ENCODE results near the gene ZMYND12. TPM values are rescaled to one million over a fixed set of nuclear protein-coding genes. Genes with fewer than 3 reads are reported as not detected.

ZMYND12 gene
- polyA plus RNA-seq, 4 donors = 3.9 to 5.5 (median 4.3) TPM

GRCh38 chr1:42449256-42449655 is 6.6 kb downstream of the ZMYND12 start:
- DNase-seq (ENCODE audit: low read depth in 4 of 4, low spot score in 2 of 4) = no peak

GRCh38 chr1:42442662-42443061 is 13.2 kb downstream of the ZMYND12 start:
- DNase-seq (ENCODE audit: low read depth in 4 of 4, low spot score in 2 of 4) = no peak

- DNase-seq (ENCODE audit: low read depth in 4 of 4, low spot score in 2 of 4) = no peak
Observed at GRCh38 chr1:42439940-42440339, 15.9 kb downstream of the ZMYND12 start.

GRCh38 chr1:42434340-42434739 is 21.5 kb downstream of the ZMYND12 start:
- DNase-seq (ENCODE audit: low read depth in 4 of 4, low spot score in 2 of 4) = no peak

GRCh38 chr1:42433369-42433768 is 22.5 kb downstream of the ZMYND12 start:
- no peak for DNase-seq (ENCODE audit: low read depth in 4 of 4, low spot score in 2 of 4)

- DNase-seq (ENCODE audit: low read depth in 4 of 4, low spot score in 2 of 4) = no peak
Observed at GRCh38 chr1:42432714-42433113, 23.1 kb downstream of the ZMYND12 start.

- DNase-seq (ENCODE audit: low read depth in 4 of 4, low spot score in 2 of 4) = no peak
Observed at GRCh38 chr1:42431514-42431913, 24.3 kb downstream of the ZMYND12 start.

- DNase-seq (ENCODE audit: low read depth in 4 of 4, low spot score in 2 of 4) = no peak
Observed at GRCh38 chr1:42430286-42431135, 25.3 kb downstream of the ZMYND12 start.

- no peak for DNase-seq (ENCODE audit: low read depth in 4 of 4, low spot score in 2 of 4)
Observed at GRCh38 chr1:42429603-42430002, 26.2 kb downstream of the ZMYND12 start.

GRCh38 chr1:42427240-42427639 is 28.6 kb downstream of the ZMYND12 start:
- no peak for DNase-seq (ENCODE audit: low read depth in 4 of 4, low spot score in 2 of 4)

GRCh38 chr1:42424201-42424600 is 31.6 kb downstream of the ZMYND12 start:
- DNase-seq (ENCODE audit: low read depth in 4 of 4, low spot score in 2 of 4) = no peak

- no peak for DNase-seq (ENCODE audit: low read depth in 4 of 4, low spot score in 2 of 4)
Observed at GRCh38 chr1:42423681-42424080, 32.1 kb downstream of the ZMYND12 start.

- no peak for DNase-seq (ENCODE audit: low read depth in 4 of 4, low spot score in 2 of 4)
Observed at GRCh38 chr1:42422737-42423136, 33.1 kb downstream of the ZMYND12 start.

GRCh38 chr1:42420911-42421585 is 34.8 kb downstream of the ZMYND12 start:
- DNase-seq (ENCODE audit: low read depth in 4 of 4, low spot score in 2 of 4) = peak; percentile 74 to 91 (median 77)

GRCh38 chr1:42420121-42420520 is 35.7 kb downstream of the ZMYND12 start:
- no peak for DNase-seq (ENCODE audit: low read depth in 4 of 4, low spot score in 2 of 4)

- no peak for DNase-seq (ENCODE audit: low read depth in 4 of 4, low spot score in 2 of 4)
Observed at GRCh38 chr1:42419126-42419821, 36.5 kb downstream of the ZMYND12 start.

- DNase-seq (ENCODE audit: low read depth in 4 of 4, low spot score in 2 of 4) = no peak
Observed at GRCh38 chr1:42418516-42418915, 37.3 kb downstream of the ZMYND12 start.

- no peak for DNase-seq (ENCODE audit: low read depth in 4 of 4, low spot score in 2 of 4)
Observed at GRCh38 chr1:42417166-42417565, 38.7 kb downstream of the ZMYND12 start.

GRCh38 chr1:42414551-42415496 is 41.0 kb downstream of the ZMYND12 start:
- DNase-seq (ENCODE audit: low read depth in 4 of 4, low spot score in 2 of 4) = no peak

GRCh38 chr1:42403880-42404400 is 51.9 kb downstream of the ZMYND12 start:
- DNase-seq (ENCODE audit: low read depth in 4 of 4, low spot score in 2 of 4) = no peak
